Hematopoietic multipotent progenitor cell treated with erythropoietin and hydrocortisone succinate and interleukin-3 and kit ligand, for 6 days (in vitro differentiated cells): ENCODE measurements around the gene PDE7B.
"Not testable (repeated sequence)": the region's sequence is repeated elsewhere in the genome, so short reads cannot be mapped to it uniquely, and the experiment has no call there.

Experiments used
- DNase-seq: peaks from one replicate; pipeline ENCODE4 v3.0.0-alpha.2; 2015

Gene PDE7B

DNA sequence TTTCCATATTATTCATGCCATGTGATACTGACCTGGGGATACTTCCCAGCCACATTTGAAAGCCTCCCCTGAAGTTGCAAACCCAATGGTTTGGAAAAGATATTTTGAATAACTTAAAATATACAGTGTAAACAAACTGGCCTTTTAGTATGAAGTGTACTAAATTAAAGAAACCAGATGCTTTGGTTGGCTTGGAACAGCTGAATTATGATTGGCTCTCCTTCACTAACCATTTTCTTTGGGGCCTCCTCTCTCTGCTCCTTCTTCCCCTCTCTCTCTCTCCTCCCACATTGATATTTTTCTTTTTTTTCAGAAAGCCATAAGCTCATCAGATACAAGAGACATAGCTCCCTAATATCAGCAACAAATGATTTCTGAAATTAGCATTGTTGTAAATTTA lies 232.0 kb downstream of the PDE7B start:
- DNase-seq, result no peak

DNA sequence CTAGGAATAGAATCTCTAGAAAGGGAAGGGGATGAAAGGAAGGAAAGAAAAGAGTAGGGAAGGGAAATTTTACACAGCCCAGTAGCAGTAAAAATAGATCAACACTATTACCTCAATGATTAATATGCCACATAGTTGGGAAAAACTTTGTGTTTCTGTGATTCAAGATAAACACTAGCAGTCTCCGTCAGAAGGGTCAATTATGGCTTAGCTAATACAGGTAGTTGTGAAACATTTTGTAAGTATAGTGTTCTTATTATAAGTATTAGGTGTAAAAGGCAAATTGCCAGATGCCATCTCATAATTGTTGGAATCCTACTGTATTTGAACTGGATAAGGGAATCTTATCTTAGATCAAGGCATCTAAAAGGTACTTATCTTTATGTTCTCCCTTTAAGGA lies 232.9 kb downstream of the PDE7B start:
- no peak for DNase-seq

DNA sequence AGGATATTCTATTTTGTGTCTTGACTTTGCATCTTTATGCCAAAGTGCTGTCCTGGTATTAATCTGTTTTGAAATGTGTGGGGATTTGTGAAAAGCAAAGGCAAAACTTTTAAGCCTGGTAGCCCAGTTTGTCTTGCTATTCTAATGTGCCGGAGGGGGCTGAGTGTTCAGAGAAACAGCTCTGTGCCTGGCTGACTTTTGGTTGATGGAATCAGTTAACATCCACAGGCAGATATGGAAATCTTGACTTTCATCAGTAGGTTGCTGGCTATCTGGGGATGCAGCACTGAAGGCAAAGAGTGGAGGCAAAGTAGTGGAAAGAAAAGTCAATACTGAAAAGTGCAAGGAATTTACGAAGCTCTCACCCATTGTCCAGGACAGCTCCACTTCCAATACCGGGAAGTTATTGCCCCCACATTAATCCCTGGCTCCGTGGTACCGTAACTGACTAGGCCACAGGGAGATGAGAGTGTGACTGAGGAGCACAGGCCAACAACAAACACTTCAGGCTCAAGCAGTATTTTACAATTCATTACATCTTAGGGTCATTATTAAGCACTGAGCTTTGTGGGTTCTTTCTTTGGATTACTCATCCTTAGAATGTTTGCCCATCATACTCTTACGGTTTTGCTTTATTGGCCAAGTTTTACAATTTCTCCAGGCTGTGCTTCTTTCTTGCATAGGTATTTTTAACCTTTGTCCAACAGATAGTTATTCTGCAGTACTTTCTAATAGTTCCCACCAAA lies 234.0 kb downstream of the PDE7B start:
- DNase-seq, result no peak

DNA sequence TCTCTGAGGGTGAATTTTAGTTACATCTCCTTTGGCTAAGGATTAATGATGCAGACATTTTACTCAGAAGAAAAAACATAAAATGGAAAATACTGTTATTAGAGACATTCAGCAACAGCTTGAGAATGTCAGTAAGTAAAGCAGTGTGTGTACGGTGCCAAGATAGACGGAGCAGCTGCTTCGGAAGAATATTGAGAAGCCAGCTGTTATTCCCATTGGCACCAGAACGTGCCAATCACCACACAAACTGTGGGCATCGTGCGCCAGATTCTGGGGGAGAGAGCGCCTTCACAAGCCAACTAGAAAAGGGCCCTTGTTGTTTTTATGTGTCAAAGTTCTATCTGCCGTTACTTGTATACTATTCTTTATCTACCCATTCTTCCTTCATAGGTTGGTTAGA lies 235.2 kb downstream of the PDE7B start:
- no peak for DNase-seq

DNA sequence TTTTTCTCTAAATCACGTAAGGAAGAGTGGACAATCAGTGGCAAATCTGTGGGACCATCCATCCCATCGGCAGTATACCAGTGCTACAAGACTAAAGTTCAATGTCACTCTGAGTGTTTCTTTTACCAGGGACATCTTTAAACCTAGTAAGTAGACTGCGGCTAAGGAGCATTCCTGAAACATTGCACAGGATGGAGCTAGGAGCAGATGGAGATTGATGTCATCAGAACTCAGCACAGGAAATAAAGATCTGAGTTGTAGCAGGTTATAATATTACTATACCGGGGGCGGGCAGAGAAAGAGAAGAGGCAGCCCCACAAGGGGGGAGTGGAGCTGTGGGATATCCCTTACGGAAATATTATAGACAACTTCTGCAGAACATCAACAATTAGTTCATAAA lies 236.5 kb downstream of the PDE7B start:
- no peak for DNase-seq

DNA sequence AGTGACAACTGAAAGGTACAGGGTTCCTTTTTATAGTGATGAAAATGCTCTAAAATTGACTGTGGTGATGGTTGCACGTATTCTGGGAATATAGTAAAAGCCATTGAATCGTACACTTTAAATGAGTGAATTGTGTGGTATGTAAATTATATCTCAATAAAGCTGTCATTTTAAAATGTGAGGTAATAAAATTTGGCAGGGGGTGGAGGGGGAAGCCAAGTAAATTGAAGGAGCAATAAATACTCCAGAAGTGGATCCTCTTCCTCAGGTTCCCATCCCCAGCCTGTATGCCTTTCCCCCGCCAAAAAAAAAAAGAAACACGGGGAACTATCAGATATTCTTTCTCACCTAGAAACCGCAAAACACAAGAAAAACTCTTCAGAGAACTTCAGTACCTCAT lies 237.2 kb downstream of the PDE7B start:
- DNase-seq, result no peak

DNA sequence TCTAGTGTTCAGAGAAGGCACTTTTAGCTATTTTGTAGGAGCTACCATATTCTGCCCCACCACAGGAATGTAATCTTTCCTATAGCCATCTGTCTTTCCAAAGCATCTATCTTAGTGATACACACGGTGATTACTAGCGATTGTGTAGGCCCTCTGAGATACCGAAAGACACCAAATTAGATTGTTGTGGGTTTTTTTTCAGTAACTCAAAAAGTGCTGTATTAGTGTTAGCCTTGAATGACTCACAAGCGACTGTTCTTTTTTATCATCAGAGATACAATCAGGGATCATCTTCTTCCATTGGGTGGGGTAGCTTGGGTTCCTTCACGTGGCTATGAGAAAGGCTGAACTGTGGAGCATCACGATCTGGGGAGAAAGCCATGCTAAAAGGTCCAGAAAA lies 238.4 kb downstream of the PDE7B start:
- no peak for DNase-seq

DNA sequence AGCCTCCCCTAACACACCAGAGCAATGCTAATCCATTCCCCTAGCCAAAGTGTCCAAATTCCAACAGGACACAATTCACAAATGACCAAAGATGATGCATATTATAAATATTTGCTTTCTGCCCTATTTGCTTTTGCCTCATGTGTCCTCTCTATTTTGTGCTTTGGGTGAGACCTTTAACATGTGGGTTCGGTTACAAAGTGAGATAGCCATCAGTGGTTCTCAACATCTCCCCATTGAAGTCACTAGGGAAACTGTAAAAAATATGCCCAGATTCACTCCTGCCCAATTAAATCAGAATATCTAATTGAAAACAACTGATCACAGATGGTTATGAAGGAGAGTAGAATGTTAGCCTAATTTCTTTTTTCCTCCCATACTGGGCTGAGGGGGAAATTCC lies 239.4 kb downstream of the PDE7B start:
- no peak for DNase-seq

DNA sequence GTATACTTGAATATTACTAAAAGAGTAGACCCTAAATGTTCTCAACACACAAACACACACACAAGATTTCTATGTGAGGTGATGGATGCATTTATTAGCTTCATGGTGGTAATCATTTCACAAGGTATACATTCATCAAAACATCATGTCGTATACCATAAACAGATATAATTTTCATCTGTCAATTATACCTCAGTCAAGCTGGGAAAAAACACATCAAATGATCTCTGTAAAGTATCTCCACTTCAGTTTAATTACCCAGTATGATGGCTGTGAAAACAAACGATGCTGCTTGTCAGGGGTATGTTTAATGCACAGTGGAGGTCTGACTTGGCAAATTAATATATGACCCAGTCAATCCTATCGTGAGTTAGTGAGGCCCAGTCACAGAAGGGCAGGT lies 241.4 kb downstream of the PDE7B start:
- DNase-seq, result no peak

DNA sequence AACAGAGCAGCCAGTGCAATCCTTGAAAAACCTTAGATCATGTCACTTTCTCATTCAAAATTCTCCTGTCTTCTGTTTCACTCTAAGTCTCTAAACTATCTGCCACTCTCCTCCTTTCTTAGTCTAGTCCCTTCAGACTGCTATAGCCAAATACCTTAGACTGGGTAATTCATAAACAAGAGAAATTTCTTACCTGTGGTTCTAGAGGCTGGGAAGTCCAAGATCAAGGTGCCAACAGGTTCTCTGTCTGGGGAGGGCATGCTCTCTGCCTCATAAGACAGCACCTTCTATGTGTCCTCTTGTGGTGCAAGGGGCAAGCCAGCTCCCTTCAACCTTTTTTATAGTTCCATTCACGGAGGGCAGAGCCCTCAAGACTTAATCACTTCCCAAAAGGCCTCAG lies 242.3 kb downstream of the PDE7B start:
- DNase-seq, result no peak

DNA sequence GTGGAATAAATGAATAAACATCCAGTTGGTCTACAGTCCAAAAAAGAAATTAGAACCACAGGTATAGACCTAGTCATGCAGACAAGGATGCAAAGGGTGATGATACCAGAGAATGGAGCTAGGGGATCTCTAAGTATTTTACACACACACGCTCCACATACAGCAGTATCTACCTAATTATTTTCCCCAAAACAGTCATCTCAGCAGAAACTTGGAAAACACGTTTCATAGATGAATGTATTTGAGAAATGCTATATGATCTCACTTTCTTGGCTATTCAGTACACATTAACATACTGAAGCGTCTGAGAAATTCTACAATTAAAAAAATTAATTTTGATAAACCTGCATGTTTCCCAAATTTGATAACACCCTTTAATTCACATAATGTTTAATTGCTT lies 243.3 kb downstream of the PDE7B start:
- DNase-seq, result no peak

DNA sequence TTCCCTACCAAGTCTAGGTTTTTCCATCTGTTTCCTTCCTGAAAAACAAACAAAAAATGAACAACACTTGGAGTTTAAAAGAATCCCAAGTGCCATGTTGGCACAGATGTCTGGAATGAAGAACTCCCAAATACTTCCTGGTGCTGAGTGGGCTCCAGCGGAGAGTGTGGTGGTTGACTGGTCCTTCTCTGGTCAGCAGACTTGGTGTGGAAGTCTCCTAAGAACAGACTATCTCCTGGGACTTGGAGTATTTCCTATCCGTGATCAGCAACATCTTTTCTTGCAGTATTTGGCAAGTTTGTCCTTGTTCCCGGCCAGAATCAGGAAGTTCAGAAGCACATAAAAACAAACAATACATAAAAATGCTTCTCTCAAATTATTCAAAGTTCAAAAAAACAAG lies 244.5 kb downstream of the PDE7B start:
- no peak for DNase-seq

DNA sequence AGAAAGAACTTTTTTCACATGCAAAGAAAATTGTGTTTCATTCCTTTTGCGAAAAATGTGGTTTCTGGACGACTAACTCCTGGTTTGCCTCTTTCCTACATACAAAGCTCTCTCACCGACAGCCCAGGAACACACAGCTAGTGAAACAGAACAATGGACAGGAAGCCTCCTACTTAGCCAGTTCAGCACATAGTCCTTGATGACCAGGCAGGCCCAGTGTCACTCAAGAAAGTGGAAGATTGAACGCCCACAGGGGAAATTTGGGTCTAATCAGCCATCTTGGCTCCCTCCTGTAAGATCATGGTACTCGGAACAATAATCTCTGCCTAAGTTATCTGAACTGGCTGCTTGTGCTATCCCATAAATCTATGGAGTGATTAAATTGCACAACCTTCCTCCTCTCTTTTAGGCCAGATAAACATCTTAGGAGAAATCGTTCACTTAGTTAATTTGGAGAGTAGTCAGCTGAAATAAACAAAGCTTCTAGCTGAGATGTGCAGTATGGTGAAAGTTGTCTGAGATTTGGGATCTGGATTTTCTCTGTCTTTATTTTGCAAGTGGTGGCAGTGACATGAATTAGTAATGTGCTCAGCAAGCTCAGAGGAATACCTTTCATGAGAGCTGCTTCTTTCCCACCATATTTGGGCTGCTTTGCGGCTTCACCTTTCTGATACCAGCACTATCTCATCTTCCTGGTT lies 251.6 kb downstream of the PDE7B start:
- no peak for DNase-seq

DNA sequence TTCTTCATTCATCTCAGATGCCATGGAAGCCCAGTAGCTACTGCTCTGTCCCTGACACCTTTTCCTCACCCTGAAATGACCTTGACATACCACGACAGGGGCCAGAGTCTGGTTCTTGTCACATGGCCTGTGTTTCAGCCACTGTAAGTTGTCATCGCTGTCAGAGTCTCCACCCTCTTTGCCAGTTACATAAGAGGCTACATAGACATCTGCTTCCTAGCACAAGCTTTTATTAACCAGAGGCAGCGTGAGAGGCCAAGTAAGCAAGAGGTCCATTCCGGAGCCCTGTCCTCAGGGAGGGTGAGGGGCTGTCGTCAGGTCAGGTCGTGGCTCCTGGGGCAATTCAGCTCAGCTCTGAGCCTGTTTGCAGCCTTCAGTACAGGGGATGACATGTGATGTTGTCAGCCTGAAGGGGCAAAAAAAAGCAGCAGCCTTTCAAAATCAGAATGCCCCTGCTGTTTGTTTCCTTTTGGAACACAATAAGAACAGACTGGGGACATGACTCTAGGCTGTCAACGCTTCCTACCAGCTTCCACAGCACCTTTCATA lies 252.3 kb downstream of the PDE7B start:
- DNase-seq, result no peak

DNA sequence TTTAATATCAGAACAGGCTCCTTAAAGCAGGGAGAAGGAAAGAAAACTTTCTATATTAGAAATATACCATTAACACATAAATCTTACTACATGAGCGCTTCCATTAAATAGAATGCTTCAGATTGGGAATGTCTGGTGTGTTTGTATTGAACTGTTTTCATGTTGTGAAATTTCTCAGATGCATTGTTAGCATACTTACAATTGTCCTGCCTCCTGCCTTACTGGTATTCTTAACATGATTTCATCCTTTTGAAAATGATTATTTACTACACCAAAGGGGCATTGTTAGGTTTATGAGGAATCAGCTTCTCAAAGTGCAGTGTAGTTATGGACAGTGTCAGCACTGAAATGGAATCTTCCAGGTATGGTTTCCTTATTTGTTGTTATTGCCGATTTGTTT lies 253.1 kb downstream of the PDE7B start:
- no peak for DNase-seq

DNA sequence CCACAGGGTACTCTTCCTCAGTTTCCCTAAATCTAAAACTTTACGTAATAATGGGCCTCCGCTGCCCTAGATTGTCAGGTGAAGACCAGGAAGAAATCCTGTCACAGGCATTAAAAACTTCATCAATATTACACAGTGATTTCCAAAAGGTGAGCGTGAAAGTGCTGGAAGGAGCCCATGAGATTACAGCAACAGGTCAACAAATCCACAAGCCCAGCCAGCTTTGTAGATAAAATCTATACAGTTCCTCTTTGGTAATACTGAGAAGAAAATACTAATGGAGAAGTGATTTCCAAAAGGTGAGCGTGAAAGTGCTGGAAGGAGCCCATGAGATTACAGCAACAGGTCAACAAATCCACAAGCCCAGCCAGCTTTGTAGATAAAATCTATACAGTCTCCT lies 254.3 kb downstream of the PDE7B start:
- not testable (repeated sequence) for DNase-seq

DNA sequence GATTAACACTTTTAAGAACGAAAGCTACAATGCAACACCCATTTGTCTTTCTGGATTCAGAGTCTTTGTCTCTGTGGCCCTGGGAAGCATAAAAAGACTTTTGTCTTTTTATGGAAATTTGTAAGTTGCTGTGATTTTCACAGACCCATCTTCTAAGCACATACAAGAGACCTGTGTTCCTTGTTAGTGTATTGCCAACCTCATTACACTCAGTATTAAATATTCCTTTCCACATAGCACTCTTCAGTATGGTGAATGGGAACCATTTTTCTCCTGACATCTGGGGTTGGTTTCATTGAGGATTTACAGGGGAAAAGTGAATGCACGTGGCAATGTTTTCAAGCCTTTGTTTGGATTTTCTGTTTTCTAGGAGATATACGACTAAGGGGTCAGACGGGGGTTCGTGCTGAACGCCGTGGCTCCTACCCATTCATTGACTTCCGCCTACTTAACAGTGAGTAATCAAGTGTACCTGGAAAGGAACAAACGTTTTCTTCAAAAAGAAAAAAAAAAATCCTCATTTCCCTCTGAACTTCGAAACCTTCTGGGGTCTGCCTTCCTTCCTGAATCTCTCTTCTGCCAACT lies 257.0 kb downstream of the PDE7B start:
- no peak for DNase-seq

DNA sequence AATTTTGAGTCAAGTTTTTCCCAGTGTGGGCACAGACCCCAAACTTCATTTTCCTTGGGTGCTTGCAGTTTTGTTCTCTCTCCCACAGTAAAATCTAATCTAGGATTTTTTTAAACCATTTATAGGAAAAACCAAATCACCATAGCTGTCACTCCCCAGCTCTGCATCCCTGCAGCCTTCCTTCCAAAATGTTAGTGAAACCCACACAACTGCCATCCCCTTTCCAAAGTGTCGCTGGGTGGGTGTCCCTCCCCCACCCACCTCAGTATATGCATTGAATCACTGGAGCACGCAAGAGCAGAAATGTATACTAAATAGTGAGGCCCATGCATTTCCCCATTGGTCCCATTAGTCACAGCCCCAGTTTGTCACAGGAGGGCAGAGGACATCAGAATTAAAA lies 260.3 kb downstream of the PDE7B start:
- DNase-seq, result no peak

DNA sequence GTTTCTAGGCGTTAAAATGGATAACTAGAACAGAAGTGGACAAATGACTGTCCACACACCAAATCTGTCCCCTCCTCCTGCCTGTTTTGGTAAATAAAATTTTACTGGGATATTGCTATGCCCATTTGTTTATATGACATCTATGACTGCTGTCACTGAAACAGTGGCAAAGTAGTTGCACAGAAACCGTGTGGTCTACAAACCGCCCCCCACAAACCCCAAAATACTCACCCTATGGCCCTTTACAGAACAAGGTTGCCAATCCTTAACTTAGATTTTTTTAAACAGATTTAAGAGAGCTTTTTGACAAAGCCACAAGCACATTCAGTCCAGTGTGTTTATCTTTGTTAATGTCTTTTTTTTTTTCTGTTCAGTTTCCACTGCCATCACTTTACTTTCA lies 260.8 kb downstream of the PDE7B start:
- no peak for DNase-seq

DNA sequence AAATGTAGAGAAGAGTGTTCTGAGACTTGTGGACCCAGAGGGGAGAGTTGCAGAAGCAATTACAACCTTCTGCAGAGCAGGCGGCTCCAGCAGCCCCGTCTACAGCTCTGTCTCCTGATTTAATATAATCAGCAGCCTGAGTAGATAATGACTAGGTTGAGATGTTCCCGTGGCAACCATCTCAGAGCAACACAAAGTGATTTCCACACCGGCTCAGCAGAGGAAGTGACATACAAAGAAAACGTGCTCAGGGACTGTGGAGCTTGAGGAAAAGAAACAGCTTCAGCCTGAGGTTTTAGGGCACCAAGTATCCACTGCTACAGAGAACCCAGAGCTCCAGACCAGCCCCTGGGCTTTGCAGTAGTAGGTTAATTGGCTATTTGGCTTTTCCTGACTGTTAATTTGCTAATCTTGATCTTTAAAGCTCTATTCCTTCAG lies 262.3 kb downstream of the PDE7B start:
- peak; percentile 61 for DNase-seq

DNA sequence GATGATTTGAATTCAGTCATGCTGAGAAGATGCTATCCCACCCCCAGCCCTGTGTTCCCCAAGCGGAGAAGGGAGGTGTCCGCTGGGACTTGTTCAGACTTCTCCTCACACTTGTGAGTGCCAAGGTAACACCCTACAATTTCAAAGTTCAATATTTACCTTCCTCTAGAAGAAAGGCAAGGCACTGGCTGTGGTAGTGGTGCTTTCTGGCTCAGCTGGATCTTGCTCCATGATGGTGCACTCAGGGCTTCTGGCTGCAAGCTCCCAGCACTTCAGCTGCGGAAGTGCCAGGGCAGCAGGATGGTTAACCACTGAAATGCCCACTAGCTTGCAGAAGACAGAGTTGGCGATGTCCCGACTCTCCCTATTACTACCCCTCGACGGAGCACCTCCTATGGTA lies 263.2 kb downstream of the PDE7B start:
- DNase-seq, result no peak

DNA sequence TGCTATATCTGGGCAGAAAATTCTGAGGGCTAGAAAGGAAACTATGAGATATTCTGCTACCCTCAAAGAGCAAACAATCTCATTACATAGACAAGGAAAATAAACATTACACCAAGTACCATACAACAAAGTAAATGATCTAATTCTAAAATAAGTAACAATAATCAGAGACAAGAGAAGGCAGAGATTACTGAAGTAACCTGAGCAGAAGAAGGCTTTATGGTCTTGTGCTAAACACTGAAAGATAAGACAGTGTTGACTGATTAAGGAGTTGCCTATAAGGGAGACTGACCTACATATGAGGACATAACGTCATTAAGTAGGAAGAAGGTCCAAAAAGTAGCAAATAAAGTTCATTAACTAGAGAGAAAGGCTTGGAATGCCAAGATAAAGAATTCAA lies 264.4 kb downstream of the PDE7B start:
- DNase-seq, result no peak

DNA sequence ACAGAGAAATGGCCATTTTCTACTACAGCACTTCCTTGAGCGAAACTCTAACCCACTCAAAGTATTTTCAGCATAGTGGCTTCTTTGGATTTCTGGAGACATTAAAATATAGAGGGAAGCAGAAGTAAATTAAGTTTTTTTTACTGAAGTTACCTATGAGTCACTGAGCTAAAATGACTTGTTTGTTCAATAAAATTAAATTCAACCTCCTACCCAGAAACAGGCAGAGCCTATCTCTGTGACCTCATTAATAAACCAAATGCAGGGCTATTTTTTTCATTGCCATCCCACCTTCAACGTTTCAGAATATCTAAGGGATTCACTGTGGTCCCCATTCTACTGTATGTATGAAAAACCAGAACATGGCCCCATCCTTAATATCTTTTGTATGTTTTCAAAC lies 265.6 kb downstream of the PDE7B start:
- DNase-seq, result no peak

DNA sequence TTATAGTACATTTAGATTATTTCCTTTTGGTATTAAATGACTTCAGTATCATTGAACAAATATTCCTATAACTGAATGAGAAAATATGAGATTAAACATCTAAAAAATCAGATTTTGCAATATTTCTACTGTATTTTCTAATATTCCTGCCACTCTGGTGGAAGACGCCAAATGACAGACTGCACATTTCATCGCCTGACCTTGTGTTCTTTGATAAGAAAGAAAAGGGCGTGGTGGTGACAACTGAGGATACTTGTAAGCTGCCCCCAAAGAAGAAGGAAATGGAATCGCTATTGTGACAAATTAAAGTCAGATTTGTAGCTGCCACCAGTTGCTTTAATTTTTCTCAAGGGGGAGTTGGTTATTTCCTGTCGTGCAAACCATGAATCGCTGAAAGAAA lies 267.3 kb downstream of the PDE7B start:
- DNase-seq, result peak; percentile 66
